OCI-LY7 (cell line): ENCODE measurements around the gene DAW1.

ENCODE experiments used
- EZH2phosphoT487 ChIP-seq: fragments of 200-600 bp; sonication (generic); IDR thresholded peaks from 2 replicates; pipeline ENCODE4 v1.6.1; 2018; ENCODE audit warnings: low read depth, borderline replicate concordance, mild to moderate bottlenecking, mixed run types, antibody characterized with exemption, low read length, moderate library complexity, mixed read lengths
- TF ChIP-seq, protein P1 (sequence below): fragments of 200-600 bp; sonication (generic); conservative IDR thresholded peaks from 2 replicates; pipeline ENCODE4 v1.5.1; 2014; ENCODE audit warnings: mild to moderate bottlenecking, antibody characterized with exemption, low read length, moderate library complexity, mixed read lengths

DNA sequence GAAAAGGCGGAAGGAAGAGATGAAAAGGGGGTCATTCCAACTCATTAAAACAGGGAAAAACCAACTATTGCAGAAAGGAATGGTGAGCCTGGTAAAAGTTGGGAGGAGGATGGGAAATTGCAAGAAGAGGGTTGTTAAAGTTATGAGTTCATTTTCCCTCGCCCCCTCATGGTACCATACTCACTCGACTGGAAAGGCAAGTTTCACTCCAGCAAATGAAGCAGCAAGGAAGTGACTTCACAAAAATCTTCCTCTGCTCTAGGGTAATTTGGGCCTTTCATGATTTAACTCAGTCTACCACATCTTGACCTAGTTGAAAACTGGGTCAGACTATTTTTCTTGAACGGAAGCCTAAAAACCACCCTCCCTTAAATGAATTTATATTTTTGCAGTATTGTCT is 22.8 kb upstream of the DAW1 start:
- TF ChIP-seq, protein P1, sequence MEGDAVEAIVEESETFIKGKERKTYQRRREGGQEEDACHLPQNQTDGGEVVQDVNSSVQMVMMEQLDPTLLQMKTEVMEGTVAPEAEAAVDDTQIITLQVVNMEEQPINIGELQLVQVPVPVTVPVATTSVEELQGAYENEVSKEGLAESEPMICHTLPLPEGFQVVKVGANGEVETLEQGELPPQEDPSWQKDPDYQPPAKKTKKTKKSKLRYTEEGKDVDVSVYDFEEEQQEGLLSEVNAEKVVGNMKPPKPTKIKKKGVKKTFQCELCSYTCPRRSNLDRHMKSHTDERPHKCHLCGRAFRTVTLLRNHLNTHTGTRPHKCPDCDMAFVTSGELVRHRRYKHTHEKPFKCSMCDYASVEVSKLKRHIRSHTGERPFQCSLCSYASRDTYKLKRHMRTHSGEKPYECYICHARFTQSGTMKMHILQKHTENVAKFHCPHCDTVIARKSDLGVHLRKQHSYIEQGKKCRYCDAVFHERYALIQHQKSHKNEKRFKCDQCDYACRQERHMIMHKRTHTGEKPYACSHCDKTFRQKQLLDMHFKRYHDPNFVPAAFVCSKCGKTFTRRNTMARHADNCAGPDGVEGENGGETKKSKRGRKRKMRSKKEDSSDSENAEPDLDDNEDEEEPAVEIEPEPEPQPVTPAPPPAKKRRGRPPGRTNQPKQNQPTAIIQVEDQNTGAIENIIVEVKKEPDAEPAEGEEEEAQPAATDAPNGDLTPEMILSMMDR = no peak
- no peak for TF ChIP-seq EZH2phosphoT487
